ENCODE data around the gene LRRC51. TPM values are rescaled to one million over a fixed set of nuclear protein-coding genes. Genes with fewer than 3 reads are reported as not detected.
"Not testable (repeated sequence)": the region's sequence is repeated elsewhere in the genome, so short reads cannot be mapped to it uniquely, and the experiment has no call there.

The LRRC51 gene
- total RNA-seq, 1 donor from 2014 or later: 11.4 TPM

GRCh38 chr11:72111300-72112142, 30.9 kb downstream of the LRRC51 start:
- DNase-seq: no peak

- peak; percentile 95 for DNase-seq
Observed at GRCh38 chr11:72112143-72112977, 31.7 kb downstream of the LRRC51 start, which contains the start of gene ANAPC15. Gene ANAPC15, minus strand, starts transcription at chr11:72112695. Its CDS starts 1,419 bp downstream, at chr11:72111276.

DNA sequence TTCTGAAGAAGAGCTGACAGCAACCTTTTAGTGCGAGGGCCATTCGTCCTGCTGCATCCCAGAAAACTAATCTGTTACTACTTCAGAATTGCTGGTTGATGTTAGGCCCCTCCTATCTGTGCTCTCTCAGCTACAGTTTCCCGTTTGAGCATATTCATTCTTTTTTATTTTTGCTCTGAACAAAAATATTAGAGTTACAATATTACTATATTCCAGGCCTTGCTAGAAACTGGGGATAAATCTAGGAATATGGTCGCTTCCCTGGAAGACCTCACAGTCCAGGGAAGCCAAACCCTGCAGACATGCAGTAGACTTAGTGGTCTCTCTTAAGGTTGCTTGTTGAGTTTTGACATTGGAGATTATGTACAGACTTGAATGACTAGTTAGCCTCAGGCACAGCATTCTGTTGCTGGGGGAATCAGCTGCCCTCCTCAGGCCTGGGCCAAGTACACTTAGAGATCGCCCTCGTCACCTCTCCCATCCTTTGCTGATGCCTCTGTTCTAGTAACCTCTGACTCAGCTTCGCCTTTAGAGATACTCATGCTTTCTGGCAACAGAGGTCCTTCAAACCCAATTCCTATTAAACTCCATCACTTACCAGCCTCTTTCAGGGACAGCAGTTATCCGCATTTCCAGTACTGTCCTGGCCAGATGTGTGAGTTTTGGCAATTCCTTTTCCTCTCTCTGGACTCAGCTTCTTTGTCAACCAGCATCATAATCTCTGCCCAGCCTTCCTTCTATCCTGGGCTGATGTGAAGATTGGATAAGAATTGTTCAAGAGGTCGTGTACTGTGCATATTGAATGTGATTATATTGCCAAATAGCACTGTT, 32.5 kb downstream of the LRRC51 start:
- no peak for DNase-seq

DNA sequence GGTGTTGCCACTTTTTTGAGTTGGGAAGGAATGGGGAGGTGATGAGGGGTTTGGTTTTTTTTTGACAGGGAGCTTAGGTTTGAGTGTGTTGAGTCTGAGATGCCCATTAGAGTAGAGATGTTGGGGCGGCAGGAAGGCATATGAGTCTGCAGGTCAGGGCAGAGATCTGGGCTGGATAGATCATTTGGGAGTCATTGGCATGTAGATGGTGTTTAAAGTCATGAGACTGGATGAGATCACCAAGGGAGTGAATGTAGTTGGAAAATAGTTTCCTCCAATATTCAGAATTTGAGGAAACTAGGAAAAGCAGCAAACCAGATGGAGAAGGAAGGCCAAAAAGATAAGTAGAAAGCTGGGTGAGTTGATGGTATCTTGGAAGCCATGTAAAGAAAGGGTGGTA, 33.9 kb downstream of the LRRC51 start:
- DNase-seq: no peak

DNA sequence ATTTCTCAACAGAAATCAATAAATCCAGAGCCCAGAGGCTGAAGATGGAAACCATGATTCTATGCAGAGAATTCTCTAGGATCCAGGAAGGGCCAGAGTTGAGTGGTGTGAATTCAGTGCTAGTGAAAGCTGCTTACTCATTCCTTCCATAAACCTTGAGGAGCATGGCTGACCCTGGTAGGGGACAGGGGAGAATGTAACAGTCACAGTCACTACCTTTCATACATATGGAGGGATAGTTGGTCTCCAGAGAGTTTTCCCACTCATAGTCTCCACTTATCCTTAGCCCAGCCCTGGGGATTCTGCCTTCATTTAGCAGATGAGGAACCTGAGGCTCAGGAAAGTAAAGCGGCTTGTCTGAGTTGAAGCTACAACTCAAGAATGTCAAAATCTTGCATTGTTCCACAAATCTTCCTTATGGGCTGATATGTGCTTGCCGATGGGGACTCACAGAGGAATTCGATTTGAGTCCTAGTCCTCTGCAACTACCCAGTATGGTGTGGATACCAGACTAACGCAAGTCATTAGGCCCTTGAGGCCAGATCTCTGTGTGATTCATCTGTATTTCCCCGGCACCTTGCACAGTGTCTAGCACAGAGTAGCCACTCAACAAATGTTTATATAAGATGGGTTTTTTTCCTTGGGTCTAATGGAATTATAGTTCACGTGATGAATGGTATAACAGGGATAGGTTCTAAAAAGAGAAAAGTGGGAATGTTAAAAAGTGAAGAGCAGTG, 35.5 kb downstream of the LRRC51 start:
- no peak for DNase-seq

DNA sequence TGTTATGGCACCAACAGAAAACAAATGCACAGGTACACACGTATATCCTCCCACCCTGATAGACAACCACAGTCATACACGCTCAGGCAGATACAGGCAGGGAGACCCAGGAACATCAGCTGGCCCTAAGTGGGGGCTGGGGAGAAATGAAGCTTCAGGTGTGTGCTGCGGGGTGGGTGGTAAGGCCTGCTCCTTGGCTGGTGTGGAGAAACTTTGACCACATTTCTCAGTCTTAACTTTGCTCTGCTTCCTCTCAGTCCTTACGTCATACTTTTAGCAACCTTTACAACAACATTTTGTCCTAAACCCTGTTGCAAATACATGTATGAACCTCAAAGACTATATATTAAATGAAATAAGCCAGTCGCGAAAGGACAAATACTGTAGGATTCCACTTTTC, 38.5 kb downstream of the LRRC51 start:
- no peak for DNase-seq

- no peak for DNase-seq
Observed at GRCh38 chr11:72120930-72121329, 40.3 kb downstream of the LRRC51 start.

- DNase-seq: no peak
Observed at GRCh38 chr11:72122607-72123006, 42.0 kb downstream of the LRRC51 start.

- no peak for DNase-seq
Observed at GRCh38 chr11:72123117-72123653, 42.5 kb downstream of the LRRC51 start.

GRCh38 chr11:72124046-72124445, 43.4 kb downstream of the LRRC51 start:
- DNase-seq: no peak

DNA sequence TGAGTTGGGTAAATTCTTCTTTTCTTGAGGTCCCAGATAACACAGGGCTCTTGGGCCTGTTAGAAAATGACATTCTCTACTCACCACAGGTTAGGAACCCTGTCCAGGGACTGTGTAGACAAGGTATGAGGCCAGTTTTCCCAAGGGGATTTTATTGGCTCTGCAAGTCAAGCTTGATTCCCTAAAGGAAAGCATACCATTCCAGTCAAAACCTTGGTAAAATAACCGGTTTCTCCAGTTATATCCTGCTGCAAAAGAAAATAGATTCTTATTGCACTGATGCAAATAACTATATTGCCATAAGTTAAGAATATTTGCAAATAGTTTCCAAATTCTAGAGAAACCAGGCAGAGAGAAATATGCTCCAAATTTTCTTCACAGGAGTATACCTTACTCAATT, 45.3 kb downstream of the LRRC51 start:
- DNase-seq: no peak

- DNase-seq: no peak
Observed at GRCh38 chr11:72127923-72128322, 47.3 kb downstream of the LRRC51 start.

GRCh38 chr11:72129381-72129780, 48.7 kb downstream of the LRRC51 start:
- no peak for DNase-seq

DNA sequence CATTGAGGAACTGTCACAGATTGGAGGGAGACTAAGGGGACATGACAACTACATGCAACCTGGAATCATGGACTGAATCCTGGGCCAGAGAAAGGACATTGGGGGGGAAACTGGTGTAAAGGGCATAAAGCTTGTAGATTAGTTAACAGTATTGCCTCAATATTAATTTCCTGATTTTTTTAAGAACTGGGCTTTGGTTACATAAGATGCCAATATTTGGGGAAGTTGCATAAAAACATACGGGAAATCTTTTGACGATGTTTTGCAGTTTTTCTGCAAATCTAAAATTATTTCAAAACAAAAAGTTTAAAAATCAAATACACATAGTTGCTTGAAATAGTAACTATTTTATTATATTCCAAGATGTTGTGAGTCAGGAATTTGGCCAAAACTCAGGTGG, 52.0 kb downstream of the LRRC51 start:
- DNase-seq: no peak

GRCh38 chr11:72135473-72135872, 54.8 kb downstream of the LRRC51 start, which contains the start of gene FOLR3:
Gene FOLR3, plus strand, starts transcription at chr11:72135725. Its CDS starts 228 bp downstream, at chr11:72135953.
- DNase-seq: not testable (repeated sequence)

- no peak for DNase-seq
Observed at GRCh38 chr11:72135891-72136683, 55.4 kb downstream of the LRRC51 start.

DNA sequence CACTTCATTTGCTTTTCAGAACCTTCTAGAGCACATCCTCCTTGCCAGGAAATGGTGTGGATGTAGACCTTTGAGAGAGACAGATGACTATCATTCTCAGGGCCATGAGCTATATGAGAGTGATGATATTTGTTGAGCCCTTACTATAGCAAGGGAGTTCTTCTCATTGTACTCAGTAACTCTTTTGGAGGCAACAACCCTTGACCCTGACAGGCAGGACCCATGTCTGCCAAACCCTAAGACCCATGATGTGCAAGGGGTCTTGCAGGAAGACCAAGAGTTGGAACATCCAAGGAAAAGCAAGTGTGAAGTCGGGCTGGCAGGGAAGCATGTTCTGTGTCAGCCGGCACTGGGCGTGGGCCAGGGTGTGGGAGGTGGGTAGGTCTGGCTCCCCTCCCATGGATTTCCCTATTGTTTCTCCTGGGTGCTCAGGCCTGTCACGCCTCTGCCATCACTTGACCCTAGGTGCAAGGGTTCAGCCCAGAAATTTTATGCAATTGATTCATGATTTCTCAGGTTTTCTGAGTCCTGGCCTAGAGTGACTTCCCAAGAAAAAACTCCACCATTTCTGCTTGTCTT, 56.1 kb downstream of the LRRC51 start:
- DNase-seq: no peak

DNA sequence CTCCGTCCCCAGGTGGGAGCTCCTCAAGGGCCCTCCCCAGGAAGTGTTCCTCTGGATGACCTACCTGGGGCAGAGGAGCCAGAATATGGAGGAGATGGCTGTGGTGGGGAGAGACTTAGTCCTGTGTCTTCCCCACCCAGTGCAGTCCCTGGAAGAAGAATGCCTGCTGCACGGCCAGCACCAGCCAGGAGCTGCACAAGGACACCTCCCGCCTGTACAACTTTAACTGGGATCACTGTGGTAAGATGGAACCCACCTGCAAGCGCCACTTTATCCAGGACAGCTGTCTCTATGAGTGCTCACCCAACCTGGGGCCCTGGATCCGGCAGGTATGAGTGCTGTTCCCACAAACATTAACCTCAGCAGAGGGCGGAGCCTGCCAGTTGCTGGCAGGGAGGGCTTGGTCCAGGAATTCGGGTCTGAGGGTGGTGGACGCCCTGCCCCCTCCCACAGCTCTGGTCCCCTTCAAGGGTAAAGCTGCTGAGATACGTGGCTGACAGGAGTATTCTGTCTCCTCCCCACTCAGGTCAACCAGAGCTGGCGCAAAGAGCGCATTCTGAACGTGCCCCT, 58.3 kb downstream of the LRRC51 start:
- DNase-seq: no peak

DNA sequence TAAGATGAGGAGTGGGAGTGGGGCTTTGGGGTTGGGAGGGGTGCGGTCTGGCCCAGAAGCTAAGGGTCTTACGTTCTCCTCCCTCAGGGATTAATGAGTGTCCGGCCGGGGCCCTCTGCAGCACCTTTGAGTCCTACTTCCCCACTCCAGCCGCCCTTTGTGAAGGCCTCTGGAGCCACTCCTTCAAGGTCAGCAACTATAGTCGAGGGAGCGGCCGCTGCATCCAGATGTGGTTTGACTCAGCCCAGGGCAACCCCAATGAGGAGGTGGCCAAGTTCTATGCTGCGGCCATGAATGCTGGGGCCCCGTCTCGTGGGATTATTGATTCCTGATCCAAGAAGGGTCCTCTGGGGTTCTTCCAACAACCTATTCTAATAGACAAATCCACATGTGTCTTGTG, 58.9 kb downstream of the LRRC51 start:
- DNase-seq: no peak

DNA sequence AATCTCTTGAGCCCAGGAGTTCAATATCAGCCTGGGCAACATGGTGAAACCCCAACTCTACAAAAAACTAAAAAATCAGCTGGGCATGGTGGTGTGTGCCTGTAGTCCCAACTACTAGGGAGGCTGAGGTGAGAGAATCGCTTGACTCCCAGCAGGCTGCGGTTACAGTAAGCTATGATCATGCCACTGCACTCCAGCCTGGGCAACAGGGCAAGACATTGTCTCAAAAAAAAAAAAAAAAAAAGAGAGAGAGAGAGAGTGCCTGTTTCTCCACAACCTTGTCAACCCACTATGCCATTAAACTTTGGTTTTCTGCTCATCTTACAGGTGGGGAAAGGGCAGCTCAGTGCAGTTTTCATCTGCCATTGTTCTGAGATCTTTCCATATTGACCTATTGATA, 60.0 kb downstream of the LRRC51 start:
- DNase-seq: no peak

Data from occipital lobe (tissue), 2 donors.